Cortex of kidney (tissue), 1 donor: ENCODE data around the gene CDCP2.
"Not testable (repeated sequence)": the region's sequence is repeated elsewhere in the genome, so short reads cannot be mapped to it uniquely, and the experiment has no call there.

Experiments used
- DNase-seq: peaks from one replicate; lab custom pipeline; 2025; lab: John Stamatoyannopoulos, UW

The CDCP2 gene

DNA sequence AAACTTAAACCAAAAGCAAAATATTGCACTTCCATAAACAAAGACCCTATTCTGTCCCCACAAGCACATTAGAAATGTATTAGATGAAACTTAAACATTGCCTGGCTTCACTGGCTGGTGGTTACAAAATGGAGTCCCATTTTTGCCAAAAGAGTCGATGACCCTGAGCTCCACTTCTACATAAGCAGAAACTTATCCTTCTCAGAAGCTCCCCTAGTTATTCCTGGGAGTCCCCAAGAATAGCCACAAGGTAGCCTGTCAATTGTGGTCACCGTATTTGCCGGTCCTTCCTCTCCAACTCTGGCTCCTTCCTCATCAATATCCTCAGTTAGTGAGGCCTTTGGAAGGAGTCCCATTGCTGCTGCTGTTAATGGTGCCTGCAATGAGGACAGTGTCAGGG, 37.3 kb downstream of the CDCP2 start:
- no peak for DNase-seq

DNA sequence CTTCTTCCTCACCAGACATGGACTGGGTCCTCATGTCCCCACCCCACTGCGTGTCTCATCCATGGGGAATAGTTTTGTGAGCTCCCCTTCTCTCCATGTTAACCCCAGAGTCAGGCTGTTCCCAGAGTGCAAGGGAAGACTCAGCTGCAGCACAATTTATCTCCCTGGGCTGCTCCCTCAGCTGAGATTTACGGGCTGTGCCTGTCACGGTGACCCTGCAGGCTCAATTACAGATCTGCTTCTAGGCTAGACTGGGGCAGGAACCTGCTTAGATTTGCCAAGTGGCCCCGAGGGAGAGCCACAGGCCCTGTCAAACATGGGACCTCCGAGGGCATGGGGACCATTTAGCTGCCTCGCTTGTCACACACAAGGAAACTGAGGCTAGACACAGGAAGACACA, 37.8 kb downstream of the CDCP2 start:
- DNase-seq, result no peak

DNA sequence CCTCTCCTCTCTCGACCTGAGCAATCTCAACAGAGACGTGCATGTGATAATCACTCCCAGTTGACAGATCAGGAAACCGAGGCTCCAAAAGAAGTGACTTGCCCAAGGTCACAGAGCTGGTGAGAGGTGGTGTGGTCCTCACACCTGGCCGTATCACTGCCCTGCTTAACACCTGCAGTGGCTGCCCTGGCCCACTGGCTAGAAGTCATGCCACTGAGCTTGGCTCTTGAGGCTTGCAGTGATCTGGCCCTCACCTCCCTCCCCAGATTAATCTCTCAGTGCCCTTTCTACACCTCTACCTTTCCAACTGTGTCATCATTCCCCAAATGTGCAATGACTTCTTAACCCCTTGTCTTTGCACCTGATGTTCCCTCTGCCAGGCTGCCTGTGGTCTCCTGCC, 38.8 kb downstream of the CDCP2 start:
- DNase-seq, result no peak

DNA sequence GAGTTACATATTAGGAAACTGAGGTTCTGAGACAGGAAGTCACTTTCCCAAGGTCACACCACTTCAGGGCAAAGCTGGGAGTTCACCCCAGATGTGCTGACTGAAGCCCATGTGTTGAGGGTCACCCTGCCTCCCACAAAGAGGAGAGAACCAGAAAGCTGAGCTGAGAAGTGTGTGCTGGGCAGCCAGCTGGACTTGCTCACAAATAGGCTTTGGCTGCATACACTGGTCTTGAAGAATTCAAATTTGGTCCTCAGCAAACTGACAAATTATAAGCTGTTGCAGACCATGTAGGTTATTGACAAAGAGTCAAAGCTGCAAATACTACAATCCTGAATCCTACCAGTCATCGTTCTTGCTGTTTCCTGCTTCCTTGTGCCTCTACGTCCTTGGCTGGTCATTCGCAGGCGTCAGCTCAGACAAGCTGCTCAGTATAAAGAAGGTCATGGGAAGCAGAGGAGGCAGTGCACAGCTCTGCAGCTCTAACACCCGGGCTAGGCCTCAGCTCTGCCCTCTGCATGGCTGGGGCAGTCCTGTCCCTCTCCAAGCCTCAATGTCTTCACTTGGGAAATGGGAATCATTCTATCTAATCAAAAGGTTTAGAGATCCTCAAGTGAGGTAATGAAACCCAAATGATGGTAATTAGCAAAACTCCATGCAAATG, 40.0 kb downstream of the CDCP2 start:
- no peak for DNase-seq

DNA sequence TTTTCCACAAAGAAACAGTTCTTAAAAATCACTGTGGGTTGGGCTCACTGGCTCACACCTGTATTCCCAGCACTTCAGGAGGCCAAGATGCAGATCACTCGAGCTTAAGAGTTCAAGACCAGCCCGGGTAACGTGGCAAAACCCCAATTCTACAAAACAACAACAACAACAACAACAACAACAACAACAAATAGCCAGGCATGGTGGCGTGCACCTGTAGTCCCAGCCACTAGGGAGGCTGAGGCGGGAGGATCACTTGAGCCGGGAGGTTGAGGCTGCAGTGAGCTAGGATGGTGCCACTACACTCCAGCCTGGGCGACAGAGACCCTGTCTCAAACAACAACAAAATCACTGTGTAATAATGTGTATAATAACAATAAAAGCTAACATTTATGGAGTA, 40.8 kb downstream of the CDCP2 start:
- DNase-seq, result no peak

DNA sequence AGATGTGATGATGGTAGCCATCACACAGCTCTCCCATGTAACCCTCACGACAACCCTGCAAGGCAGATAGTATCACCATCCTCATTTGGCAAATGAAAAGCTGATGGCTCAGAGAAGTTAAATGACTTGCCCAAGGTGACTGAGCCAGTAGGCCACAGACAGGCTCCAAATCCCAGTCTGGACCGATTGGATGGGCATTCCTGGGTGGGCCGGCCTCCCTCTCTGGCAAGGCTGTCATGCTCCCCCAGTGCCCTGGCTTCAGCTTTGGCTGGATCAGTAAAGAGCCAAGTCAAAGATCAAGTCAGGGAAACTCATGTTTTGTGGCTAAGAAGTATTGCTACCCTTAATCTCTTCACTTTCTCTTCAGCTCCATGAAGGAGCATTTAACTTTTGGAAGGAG, 41.2 kb downstream of the CDCP2 start:
- DNase-seq, result no peak

DNA sequence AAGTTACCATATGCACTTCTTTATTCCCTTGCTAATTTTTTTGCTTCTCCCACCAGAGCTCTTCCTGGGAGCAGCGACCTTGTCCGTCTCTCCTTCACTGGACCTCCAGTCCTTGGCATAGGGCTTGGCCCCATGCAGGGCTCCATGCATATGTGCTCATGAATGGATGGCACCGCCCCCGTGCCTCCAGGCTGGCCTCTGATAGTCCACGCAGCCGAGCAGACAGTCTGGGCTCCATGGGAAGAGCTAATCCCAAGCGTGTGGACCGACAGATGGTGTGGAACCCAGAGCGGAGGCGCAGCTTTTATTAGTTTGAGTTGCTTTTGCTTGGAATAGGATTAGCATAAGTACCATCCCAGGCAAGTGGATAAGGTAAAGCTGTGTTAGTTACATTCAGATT, 41.8 kb downstream of the CDCP2 start:
- DNase-seq, result no peak

DNA sequence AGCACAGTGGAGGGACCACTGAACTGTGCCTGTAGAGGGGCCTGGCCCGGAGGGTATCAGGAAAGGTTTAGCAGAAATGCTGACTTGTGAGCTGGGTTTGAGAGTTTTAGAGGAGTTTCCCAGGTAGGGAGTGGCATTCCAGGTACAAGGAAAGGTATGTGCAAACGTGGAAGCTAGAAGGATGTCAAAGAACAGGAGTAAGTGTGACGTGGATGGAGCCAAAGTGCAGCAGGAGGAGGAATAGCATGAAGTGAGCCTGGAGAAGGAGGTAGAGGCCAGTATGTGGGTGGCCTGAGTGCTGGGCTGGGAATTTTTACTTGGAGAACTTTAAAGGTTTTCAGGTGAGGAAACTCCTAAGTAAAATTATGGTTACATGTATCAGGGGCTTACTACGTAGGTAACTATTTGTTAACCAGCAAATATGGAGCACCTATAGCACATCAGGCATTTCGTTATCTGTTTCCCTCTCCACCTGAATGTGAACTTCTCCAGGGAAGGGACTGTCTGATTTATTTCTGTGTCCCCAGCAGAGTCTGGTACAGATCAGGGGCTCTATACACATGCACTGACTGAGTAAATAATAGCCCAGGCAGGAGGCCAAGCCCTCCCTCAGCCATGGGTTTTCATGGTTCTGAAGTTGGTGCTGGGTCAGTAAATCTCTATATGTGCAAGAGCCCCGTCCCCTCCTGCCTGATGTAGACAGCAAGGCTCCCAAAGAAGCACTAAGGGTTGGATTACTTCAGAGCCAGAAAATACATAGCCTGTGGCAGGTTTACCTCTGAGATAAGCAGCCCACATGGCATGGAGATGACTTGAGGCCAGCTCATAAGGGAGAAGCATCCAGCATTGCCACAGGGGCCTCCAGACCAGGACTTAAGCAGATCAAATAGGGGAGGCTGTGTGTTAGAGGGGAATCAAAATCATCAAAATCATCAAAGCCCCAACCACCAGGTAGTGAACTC, 43.4 kb downstream of the CDCP2 start:
- no peak for DNase-seq

DNA sequence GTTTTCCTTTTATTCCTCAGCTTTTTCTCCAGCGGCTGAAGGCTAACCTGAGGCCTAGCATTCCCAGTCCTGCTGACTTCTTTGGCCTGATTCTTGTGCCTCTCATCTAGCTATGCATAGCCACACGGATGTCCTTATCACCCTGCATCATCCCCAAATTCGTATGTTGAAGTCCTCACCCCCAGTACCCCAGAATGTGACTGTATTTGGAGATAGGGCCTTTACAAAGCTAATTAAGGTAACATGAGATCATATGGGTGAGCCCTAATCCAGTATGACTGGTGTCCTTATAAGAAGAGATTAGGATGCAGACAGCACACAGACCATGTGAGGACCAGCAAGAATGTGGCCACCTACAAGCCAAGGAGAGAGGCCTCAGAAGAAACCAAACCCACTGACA, 44.6 kb downstream of the CDCP2 start:
- DNase-seq, result no peak

DNA sequence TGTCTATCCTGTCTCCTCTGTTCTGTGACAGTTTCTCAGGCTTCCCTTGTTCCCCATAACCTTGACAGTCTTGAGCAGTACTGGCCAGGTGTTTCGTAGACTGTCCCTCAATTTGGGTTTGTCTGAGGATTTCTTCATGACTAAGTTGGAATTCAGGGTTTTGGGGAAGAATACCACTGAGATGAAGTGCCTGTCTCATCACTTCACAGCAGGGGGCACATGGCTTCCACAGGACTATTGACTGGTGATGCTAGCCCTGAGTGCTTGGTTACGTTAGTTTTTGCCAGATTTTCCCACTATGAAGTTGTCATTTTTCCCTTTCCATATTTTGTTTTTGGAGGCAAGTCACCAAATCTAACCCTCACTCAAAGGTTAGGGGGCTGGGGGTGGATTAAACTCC, 45.7 kb downstream of the CDCP2 start:
- no peak for DNase-seq

DNA sequence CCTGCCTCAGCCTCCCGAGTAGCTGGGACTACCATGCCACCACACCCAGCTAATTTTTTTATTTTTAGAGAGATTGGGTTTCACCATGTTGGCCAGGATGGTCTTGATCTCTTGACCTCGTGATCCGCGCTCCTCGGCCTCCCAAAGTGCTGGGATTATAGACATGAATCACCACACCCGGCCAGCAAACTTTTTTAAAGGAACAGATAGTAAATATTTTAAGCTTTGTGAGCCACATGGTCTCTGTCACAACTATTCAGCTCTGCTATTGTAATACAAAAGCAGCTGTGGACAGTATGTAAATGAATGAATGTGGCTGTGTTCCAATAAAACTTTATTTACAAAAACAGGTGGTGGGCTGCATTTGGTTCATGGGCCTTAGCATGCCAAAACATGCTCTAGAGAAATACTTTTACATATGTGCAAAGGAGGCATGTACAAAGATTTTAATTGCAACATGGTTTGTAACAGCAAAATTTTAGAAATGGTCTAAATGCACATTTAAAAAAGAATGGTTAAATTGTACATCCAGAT, 47.0 kb downstream of the CDCP2 start:
- DNase-seq, result no peak

DNA sequence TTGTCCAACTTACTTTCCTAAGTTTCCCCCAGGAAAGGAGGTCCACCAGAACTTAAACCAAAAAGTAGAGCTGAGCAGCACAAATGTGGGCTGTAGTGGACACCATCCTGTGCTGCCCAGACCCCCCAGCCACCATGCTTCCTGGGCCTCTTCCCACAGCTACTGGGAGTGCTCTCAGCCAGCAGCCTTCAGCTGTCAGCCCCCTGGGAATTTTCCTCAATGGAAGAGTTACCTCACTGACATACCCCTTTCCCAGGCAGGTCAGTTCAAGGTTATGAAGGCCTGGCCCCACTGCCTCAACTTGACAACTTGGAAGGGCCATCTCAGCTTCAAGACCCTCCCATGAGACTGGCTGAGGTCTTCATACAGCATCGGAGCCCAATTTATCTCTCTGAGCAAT, 47.7 kb downstream of the CDCP2 start:
- DNase-seq, result no peak

DNA sequence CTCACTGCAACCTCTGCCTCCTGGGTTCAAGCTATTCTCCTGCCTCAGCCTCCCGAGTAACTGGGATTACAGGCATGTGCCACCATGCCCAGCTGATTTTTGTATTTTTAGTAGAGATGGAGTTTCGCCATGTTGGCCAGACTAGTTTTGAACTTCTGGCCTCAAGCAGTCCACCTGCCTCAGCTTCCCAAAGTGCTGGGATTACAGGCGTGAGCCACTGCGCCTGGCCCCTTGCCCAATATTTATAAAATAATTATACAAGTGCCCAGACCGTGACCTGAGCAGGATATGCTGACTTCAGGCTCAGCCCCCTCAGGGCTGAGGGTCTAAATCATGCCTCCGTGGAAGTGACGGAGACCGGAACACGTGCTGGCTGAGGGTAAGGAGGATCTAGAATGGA, 48.2 kb downstream of the CDCP2 start:
- DNase-seq, result not testable (repeated sequence)

DNA sequence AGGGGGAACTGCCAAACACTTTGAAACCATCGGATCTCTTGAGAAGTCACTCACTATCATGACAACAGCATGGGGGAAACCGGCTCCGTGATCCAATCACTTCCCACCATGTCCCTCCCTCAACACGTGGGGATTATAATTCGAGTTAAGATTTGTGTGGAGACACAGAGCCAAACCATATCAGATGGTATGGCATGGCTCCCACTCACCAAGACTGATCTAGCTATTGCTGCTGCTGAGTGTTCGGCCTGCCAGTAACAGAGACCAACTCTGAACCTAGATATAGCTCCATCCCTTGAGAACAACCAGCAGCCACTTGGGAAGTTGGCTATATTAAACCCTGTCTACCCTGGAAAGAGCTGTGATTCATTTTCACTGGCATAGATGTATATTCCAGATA, 49.4 kb downstream of the CDCP2 start:
- DNase-seq, result no peak

DNA sequence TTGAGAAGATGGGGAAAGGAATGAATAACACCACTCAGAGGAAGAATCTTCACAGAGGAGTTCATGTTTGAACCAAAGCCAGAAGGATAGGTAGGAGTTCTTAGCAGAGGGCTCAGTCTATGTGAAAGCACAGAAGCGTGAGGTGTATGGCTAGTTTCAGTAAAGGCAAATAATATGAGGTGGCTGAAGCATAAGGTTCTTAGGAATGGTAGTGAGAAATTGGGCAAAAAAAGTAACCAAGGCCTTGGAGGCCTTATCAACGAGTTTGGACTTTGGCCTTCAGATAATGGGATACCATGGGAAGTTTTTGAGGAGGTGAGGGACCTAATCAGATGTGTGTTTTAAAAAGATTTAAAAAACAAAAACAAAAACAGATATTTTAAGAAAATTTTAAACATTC, 52.3 kb downstream of the CDCP2 start:
- no peak for DNase-seq

DNA sequence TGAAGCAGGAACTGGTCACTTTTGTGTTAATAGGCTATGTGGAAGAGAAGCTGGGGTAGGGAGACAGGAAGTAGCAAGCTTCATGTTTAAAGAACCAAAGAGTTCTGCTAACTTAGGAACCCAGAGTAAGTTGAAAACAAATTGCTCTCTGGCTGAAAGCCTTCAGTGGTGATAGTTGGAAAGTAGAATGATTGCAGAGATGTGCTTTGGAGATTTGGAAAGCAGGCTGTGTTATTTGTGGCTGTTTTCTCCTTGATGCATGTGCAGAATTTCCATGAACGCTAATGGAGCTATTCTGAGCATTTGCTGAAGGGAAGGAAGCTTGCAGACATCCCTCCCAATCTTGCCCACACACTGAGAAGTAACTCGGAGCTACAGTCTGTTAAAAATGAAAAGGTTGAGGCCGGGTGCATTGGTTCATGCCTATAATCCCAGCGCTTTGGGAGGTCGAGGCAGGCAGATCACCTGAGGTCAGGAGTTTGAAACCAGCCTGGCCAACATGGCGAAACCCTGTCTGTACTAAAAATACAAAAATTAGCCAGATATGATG, 53.7 kb downstream of the CDCP2 start:
- no peak for DNase-seq

DNA sequence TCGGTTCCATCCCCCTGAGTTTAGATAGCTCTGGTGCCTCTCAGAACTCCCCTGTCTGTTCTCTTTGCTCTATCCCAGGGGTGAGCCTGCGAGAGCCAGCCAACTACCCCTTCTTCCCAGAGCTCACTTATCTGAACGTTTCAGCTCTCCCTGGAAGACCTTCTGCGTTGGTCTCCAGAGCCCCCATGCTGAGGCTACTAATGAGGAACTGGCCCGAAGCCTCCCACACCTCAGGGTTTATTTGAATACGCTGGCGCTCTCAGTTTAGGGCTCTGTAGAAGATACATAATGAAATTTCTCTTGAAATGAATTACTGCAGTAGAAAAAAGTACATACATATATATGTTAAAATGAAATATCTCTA, 55.9 kb downstream of the CDCP2 start:
- no peak for DNase-seq

DNA sequence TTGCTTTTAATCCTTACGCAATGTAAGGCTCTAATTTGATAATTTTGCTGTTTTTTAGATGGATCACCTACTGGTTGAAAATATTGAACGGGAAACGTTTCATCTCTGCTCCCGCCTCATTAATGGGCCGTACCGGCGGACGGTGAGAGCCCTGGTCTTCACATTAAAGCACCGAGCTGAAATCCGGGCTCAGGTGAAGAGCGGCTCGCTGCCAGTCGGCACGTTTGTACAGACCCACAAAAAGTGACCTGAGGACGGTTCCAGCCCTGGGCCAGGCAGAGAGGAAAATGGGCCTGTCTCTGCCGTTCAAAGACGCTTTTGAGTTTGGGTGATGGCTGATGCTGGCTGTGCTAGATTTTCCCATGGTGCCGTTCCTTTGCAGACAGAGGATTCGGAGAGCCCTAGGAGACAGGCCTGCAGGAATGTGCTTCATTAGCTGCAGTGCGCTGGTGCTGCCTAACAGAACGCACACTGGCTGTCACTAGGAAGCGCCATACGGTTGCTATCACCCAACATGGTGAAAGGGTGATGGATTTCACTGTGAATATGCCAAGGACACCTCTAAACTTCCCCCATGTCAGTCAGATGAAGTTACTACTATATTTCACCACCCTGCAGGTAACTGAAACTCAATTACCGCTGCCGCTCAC, 56.4 kb downstream of the CDCP2 start:
- no peak for DNase-seq

DNA sequence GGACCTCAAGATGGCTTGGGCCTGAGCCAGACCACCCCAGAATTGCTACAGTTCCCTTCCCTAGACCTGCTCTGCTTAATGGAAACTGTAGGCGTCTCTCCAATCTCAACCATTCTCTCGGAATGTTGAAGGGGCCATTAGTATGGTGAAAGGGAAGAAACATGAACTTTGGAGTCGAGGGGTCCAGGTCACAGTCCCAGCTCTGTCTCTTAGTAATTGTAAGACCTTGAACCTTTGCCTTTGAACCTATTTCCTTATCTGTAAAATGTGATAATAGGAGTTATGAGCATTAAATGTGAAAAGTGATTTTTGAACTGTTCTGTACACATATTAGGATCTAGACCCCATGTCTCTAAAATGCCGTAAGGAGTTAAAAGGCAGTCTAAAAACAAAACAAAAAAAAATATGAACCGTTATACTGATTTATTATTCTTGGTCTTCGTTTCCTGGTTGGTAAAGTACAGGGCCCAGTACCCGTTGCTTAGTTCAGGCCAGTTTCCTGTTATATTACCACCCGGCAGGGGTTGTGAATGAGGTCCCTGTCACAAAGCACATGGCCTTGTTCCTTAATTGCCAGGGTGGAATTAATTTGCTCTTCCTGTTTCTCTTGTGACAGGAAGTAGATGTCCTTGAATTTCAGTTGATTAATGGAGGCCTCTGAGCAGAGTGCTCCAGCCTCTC, 57.1 kb downstream of the CDCP2 start:
- DNase-seq, result no peak

DNA sequence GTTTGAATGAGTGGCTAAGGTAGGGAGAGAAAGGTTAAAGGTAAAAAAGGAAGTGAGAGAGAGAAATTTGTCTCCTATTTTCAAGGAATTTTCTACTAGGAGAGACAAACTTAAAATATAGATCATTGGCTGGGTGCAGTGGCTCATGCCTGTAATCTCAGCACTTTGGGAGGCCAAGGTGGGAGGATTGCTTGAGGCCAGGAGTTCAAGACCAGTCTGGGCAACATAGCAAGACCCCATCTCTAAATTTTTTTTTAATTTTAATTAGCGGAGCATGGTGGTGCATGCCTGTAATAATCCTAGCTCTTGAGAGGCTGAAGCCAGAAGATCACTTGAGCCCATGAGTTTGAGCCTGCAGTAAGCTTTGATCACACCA, 58.1 kb downstream of the CDCP2 start:
- DNase-seq, result not testable (repeated sequence)

DNA sequence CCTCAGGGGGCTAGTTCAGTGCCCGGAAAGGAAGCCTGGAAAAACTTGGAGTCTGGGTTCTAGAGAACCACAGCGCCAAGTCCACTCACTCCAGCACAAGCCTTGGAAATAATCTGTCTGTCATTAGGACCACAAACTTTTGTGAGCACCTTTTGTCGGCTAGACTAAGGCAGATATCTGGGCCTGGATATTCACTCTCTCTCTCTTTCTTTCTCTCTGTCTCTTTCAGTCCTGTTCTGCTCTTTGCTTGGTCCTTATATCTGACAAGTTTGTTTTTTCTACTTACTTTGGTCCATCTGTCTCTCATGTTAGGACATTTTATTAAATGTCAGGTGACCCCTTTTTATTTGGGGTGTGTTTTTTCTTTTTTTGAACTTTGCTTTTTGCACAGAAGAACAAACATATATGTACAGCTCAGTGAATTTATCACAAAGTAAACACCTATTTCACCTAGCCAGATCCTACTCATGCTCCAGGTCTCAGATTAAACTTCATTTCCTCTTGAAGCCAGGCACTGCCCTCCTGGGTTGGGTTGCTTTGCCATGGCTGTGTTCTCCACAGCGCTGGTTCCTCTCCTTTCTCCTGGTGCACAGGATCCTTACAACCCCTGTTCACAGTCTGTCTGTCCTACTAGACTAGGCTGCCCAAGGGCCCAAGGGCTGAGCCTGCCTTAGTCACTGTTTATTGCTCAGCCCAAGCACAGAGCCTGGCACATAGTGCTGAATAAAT, 58.6 kb downstream of the CDCP2 start:
- no peak for DNase-seq
